HepG2 (cell line): Measurements from ENCODE around the gene ARID3C. TPM values are rescaled to one million over a fixed set of nuclear protein-coding genes. Genes with fewer than 3 reads are reported as not detected.

Source experiments
- CAMTA2 ChIP-seq: sonication (generic); formaldehyde crosslinking; IDR thresholded peaks from 2 replicates; pipeline ENCODE4 v1.4.0; 2020; ENCODE audit warnings: mild to moderate bottlenecking, missing genetic modification reagents, borderline replicate concordance
- CBFB ChIP-seq: sonication (generic); formaldehyde crosslinking; IDR thresholded peaks from 2 replicates; pipeline ENCODE4 v1.4.0; 2020; ENCODE audit warnings: missing genetic modification reagents
- HBP1 ChIP-seq: IDR thresholded peaks from 2 replicates; pipeline ENCODE4 v1.6.1; 2016; ENCODE audit warnings: low read depth, control low read depth
- KDM5B ChIP-seq: sonication (generic); formaldehyde crosslinking; IDR thresholded peaks from 2 replicates; pipeline ENCODE4 v1.4.0; 2020; ENCODE audit warnings: missing genetic modification reagents, mild to moderate bottlenecking, borderline replicate concordance
- KLF13 ChIP-seq: sonication (generic); formaldehyde crosslinking; IDR thresholded peaks from 2 replicates; pipeline ENCODE4 v1.4.0; 2020; ENCODE audit warnings: mild to moderate bottlenecking, missing genetic modification reagents
- MAFK ChIP-seq, 2 experiments: IDR thresholded peaks in 1 of 2; conservative IDR thresholded peaks in 1 of 2; 2 replicates each; pipeline ENCODE4 v1.6.1; 2011; ENCODE audit warnings: improper control_type of control experiment in 2 of 2, low read length in 2 of 2
- NFE2L1 ChIP-seq: sonication (generic); formaldehyde crosslinking; IDR thresholded peaks from 2 replicates; pipeline ENCODE4 v1.4.0; 2020; ENCODE audit warnings: missing genetic modification reagents, mild to moderate bottlenecking, borderline replicate concordance
- NKX3-1 ChIP-seq: sonication (generic); formaldehyde crosslinking; IDR thresholded peaks from 2 replicates; pipeline ENCODE4 v1.5.0; 2020; ENCODE audit warnings: missing genetic modification reagents
- POGK ChIP-seq: sonication (generic); formaldehyde crosslinking; conservative IDR thresholded peaks from 2 replicates; pipeline ENCODE4 v1.8.0; 2022; ENCODE audit warnings: mild to moderate bottlenecking, moderate library complexity, missing genetic modification reagents
- RARG ChIP-seq: sonication (generic); formaldehyde crosslinking; IDR thresholded peaks from 2 replicates; pipeline ENCODE4 v1.4.0; 2020; ENCODE audit warnings: low read depth, mild to moderate bottlenecking, missing genetic modification reagents
- SALL1 ChIP-seq: sonication (generic); formaldehyde crosslinking; IDR thresholded peaks from 2 replicates; pipeline ENCODE4 v1.8.0; 2022; ENCODE audit warnings: mild to moderate bottlenecking, missing genetic modification reagents
- SIN3A ChIP-seq: IDR thresholded peaks from 2 replicates; pipeline ENCODE4 v1.6.1; 2011; ENCODE audit warnings: low read depth, mild to moderate bottlenecking, control low read depth, low read length, borderline replicate concordance
- SMAD9 ChIP-seq: sonication (generic); formaldehyde crosslinking; IDR thresholded peaks from 2 replicates; pipeline ENCODE4 v1.5.1; 2020; ENCODE audit warnings: mild to moderate bottlenecking, missing genetic modification reagents
- TERF1 ChIP-seq: sonication (generic); formaldehyde crosslinking; IDR thresholded peaks from 2 replicates; pipeline ENCODE4 v1.8.0; 2022; ENCODE audit warnings: mild to moderate bottlenecking, missing genetic modification reagents, moderate library complexity
- TFAP4 ChIP-seq: sonication (generic); IDR thresholded peaks from 2 replicates; pipeline ENCODE4 v1.6.1; 2016; ENCODE audit warnings: low read depth, borderline replicate concordance
- ZBTB20 ChIP-seq: sonication (generic); formaldehyde crosslinking; IDR thresholded peaks from 2 replicates; pipeline ENCODE4 v1.8.1; 2023; ENCODE audit warnings: missing genetic modification reagents, low read depth, mild to moderate bottlenecking, borderline replicate concordance
- ZBTB38 ChIP-seq: sonication (generic); formaldehyde crosslinking; IDR thresholded peaks from 2 replicates; pipeline ENCODE4 v1.5.1; 2020; ENCODE audit warnings: mild to moderate bottlenecking, missing genetic modification reagents
- ZC3H13 ChIP-seq: sonication (generic); formaldehyde crosslinking; IDR thresholded peaks from 2 replicates; pipeline ENCODE4 v1.8.1; 2023; ENCODE audit warnings: mild to moderate bottlenecking, missing genetic modification reagents, moderate library complexity
- ZGPAT ChIP-seq: IDR thresholded peaks from 2 replicates; pipeline ENCODE4 v1.6.1; 2016; ENCODE audit warnings: mild to moderate bottlenecking
- ZNF331 ChIP-seq: sonication (generic); formaldehyde crosslinking; IDR thresholded peaks from 2 replicates; pipeline ENCODE4 v1.4.0; 2020; ENCODE audit warnings: missing genetic modification reagents
- ZNF543 ChIP-seq: sonication (generic); formaldehyde crosslinking; IDR thresholded peaks from 2 replicates; pipeline ENCODE4 v1.4.0; 2020; ENCODE audit warnings: mild to moderate bottlenecking, missing genetic modification reagents
- ZNF557 ChIP-seq: sonication (generic); formaldehyde crosslinking; IDR thresholded peaks from 2 replicates; pipeline ENCODE4 v1.4.0; 2020; ENCODE audit warnings: missing genetic modification reagents
- ZNF569 ChIP-seq: sonication (generic); formaldehyde crosslinking; IDR thresholded peaks from 2 replicates; pipeline ENCODE4 v1.5.0; 2020; ENCODE audit warnings: mild to moderate bottlenecking, missing genetic modification reagents, moderate library complexity, borderline replicate concordance
- ZNF670 ChIP-seq: sonication (generic); formaldehyde crosslinking; IDR thresholded peaks from 2 replicates; pipeline ENCODE4 v1.8.0; 2022; ENCODE audit warnings: mild to moderate bottlenecking, missing genetic modification reagents, borderline replicate concordance
- ZNF776 ChIP-seq: sonication (generic); formaldehyde crosslinking; IDR thresholded peaks from 2 replicates; pipeline ENCODE4 v1.4.0; 2020; ENCODE audit warnings: mild to moderate bottlenecking, missing genetic modification reagents
- polyA plus RNA-seq, 8 experiments: library from polyadenylated mRNA; depleted of rRNA in 3 of 8; stranded (reverse) in 7 of 8; unstranded in 1 of 8; fragments of >200 nt; fragmentation: Illumina TruSeq in 4 of 8; extraction: Trizol in 4 of 8; gene quantifications; 2 replicates each; pipeline versions ENCODE4 v1.2.1 to v1.2.3, GENCODE V29; 2011 to 2016; ENCODE audit warnings: low read depth in 4 of 8, missing spikeins in 1 of 8, mixed read lengths in 1 of 8; ENCODE audit not compliant: insufficient read depth in 1 of 8
- total RNA-seq, 5 experiments: library from RNA; depleted of rRNA; stranded (reverse); fragments of >200 nt; fragmentation: Illumina TruSeq; extraction: Trizol; gene quantifications; 2 replicates each; pipeline ENCODE4 v1.2.3, GENCODE V29; 2016; ENCODE audit warnings: low read depth in 1 of 5

ARID3C gene
- total and polyA plus RNA-seq, 2 of the 13 experiments (the other 11 are each of a cell fraction or from before 2014, with no cell fraction given): not detected

GRCh38 chr9:34644766-34645314 is 16.0 kb upstream of the ARID3C start (continued):
- TF ChIP-seq TERF1 (CRISPR knock-in tag) (no peak), MAFK (conservative IDR thresholded peaks at IDR 0.05 in 1 of 2, IDR thresholded peaks at IDR 0.05 in 1 of 2; ENCODE audit: low read length in 2 of 2) (no peak), ZNF776 (no peak), NKX3-1 (CRISPR knock-in tag) (no peak), HBP1 (no peak), ZBTB20 (CRISPR knock-in tag) (no peak), ZNF670 (CRISPR knock-in tag) (peak; percentile 63; the same call in 1 of the 2 replicates), ZGPAT (CRISPR knock-in tag) (0 out of 2 replicates have a peak, but pooled peaks have one; percentile 37), ZNF543 (CRISPR knock-in tag) (no peak), KLF13 (CRISPR knock-in tag) (no peak), ZNF331 (CRISPR knock-in tag) (peak; percentile 54; the same call in 1 of the 2 replicates), POGK (CRISPR knock-in tag) (no peak), SIN3A (no peak), NFE2L1 (no peak), CBFB (CRISPR knock-in tag) (no peak), SMAD9 (CRISPR knock-in tag) (no peak), SALL1 (CRISPR knock-in tag) (peak; percentile 84), ZBTB38 (CRISPR knock-in tag) (no peak), TFAP4 (peak; percentile 32; the same call in 1 of the 2 replicates), KDM5B (no peak), CAMTA2 (no peak), ZC3H13 (CRISPR knock-in tag) (no peak), ZNF569 (CRISPR knock-in tag) (no peak), RARG (no peak), ZNF557 (CRISPR knock-in tag) (no peak)
